ENCODE data around the gene ROBO3.

ROBO3 gene

DNA sequence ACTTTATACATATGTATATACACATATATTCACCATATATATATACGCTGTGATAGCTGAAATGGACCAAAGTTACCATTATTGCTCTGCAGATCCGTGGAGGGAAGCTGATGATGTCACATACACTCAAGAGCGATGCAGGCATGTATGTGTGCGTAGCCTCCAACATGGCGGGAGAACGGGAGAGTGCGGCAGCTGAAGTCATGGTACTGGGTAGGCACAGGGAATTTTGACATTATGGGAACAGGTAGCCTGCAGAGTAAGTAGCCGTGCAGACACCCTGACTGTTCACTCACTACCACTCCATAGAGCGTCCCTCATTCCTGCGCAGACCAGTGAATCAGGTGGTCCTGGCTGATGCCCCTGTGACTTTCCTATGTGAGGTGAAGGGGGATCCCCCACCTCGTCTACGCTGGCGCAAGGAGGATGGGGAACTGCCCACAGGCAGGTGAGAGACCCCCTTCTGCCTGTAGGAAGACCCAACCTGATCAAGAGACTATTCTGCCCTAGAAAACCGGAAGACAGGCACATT, 4.7 kb downstream of the ROBO3 start (continued):
- no peak for TF ChIP-seq ZBTB11 (tag by site-specific recombination; conservative IDR thresholded peaks at IDR 0.05; ENCODE audit: low read depth)
- TF ChIP-seq ZBTB49 (tag by site-specific recombination; IDR thresholded peaks at IDR 0.05; ENCODE audit: low read depth) = no peak
- TF ChIP-seq ZNF785 (tag by site-specific recombination; IDR thresholded peaks at IDR 0.05) = no peak
- no peak for TF ChIP-seq ZNF501 (tag by site-specific recombination; IDR thresholded peaks at IDR 0.05)
- TF ChIP-seq ZSCAN23 (tag by site-specific recombination; IDR thresholded peaks at IDR 0.05) = no peak

DNA sequence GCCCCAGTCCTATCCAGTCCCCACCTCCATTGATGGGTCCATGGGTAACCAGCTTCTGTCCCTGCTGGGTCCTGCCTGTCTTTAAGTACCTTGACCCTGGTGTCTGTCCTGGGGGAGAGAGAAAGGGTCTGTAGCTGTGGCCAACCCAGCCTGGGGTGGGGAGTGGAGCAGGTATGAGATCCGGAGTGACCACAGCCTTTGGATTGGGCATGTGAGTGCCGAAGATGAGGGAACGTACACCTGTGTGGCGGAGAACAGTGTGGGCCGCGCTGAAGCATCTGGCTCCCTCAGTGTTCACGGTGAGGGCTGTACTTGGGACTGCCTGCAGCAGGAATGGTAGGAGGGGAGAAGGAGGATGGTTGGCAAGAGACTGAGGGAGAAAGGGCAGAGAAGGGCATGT, 5.2 kb downstream of the ROBO3 start:
- ChIA-PET POLR2A (interaction anchor here (0.6 kb wide), 1 partner anchor 64 kb away, joined by 4 read pairs; no protein-coding TSS in a partner anchor), CTCF (interaction anchor here (1.6 kb wide), 1 partner anchor 226 kb away, joined by 7 read pairs; no protein-coding TSS in a partner anchor)
- H3K36me3 ChIP-seq (ENCODE audit: control insufficient read depth in 2 of 2, insufficient read depth in 1 of 2, low read length in 2 of 2) = no peaks in the 10 kb centered on the region
- no peaks in the 10 kb centered on the region for H3K9me3 ChIP-seq (ENCODE audit: control insufficient read depth, insufficient read depth, low read depth, low read length)
- no peaks in the 10 kb centered on the region for H3K4me1 ChIP-seq (ENCODE audit: control insufficient read depth, insufficient read depth, low read length)
- H3K27ac ChIP-seq (ENCODE audit: extremely low read depth, low read depth, low read length) = no peak overlapping the region
- H3K4me3 ChIP-seq (ENCODE audit: low read depth, low read length) = no peak overlapping the region
- no peak for TF ChIP-seq ZBTB44 (tag by site-specific recombination; IDR thresholded peaks at IDR 0.05)

DNA sequence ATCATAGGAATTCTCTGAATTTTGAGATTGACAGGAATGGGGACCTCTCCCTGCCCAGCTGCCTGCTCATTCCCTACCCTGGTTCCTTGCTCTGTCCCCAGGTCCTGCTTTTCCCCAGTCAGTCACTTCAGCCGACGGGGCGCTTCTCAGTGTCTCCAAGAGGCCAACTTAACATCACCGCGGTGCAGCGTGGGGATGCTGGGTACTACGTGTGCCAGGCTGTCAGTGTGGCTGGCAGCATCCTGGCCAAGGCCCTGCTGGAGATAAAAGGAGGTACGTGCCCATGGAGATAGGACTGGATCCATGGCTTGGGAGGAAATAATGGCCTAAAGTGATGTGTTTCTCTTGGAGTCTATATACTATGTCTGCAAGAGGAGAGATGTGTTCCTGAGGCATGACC, 7.0 kb downstream of the ROBO3 start:
- ChIA-PET CTCF (interaction anchor here (1.2 kb wide), 1 partner anchor 34 kb away, joined by 3 read pairs; no protein-coding TSS in a partner anchor), POLR2A (no interaction called here)
- Histone ChIP-seq H3K4me1 (ENCODE audit: control insufficient read depth, insufficient read depth, low read length) (no peaks in the 10 kb centered on the region), H3K36me3 (ENCODE audit: control insufficient read depth in 2 of 2, insufficient read depth in 1 of 2, low read length in 2 of 2) (no peaks in the 10 kb centered on the region), H3K27ac (ENCODE audit: extremely low read depth, low read depth, low read length) (no peak overlapping the region), H3K9me3 (ENCODE audit: control insufficient read depth, insufficient read depth, low read depth, low read length) (no peaks in the 10 kb centered on the region), H3K4me3 (ENCODE audit: low read depth, low read length) (no peak overlapping the region)
- no peak for TF ChIP-seq ZBTB21 (tag by site-specific recombination; IDR thresholded peaks at IDR 0.05)
- no peak for TF ChIP-seq GLI4 (tag by site-specific recombination; IDR thresholded peaks at IDR 0.05)
- no peak for TF ChIP-seq ZNF610 (tag by site-specific recombination; IDR thresholded peaks at IDR 0.05; ENCODE audit: borderline replicate concordance)
- TF ChIP-seq ZNF398 (tag by site-specific recombination; IDR thresholded peaks at IDR 0.05) = no peak
- no peak for TF ChIP-seq WT1 (tag by site-specific recombination; IDR thresholded peaks at IDR 0.05)
- TF ChIP-seq ZNF155 (tag by site-specific recombination; IDR thresholded peaks at IDR 0.05) = no peak
- TF ChIP-seq AEBP2 (tag by site-specific recombination; IDR thresholded peaks at IDR 0.05; ENCODE audit: borderline replicate concordance) = no peak
- TF ChIP-seq ZBTB49 (tag by site-specific recombination; IDR thresholded peaks at IDR 0.05; ENCODE audit: low read depth) = no peak
- TF ChIP-seq BCL11B (tag by site-specific recombination; IDR thresholded peaks at IDR 0.05; ENCODE audit: low read depth) = no peak
- TF ChIP-seq ZNF239 (tag by site-specific recombination; IDR thresholded peaks at IDR 0.05) = no peak
